ENCODE data around the gene ARHGAP44.

The ARHGAP44 gene

GRCh38 chr17:12985431-12986293 is 196.4 kb downstream of the ARHGAP44 start:
- Histone ChIP-seq H3K36me3 (ENCODE audit: insufficient read depth, low read length) (peaks cover 7% of the 10 kb centered on the region; the same call in 1 of the 2 replicates), H3K27ac (ENCODE audit: low read length) (no peak overlapping the region), H3K27me3 (ENCODE audit: insufficient read depth, low read length, poor library complexity) (no peaks in the 10 kb centered on the region), H3K9me3 (ENCODE audit: insufficient read depth, low read length, severe bottlenecking) (no peaks in the 10 kb centered on the region), H4K20me1 (ENCODE audit: insufficient read depth, low read length) (peaks cover 6% of the 10 kb centered on the region), H3K4me3 (ENCODE audit: low read depth in 1 of 2, low read length in 2 of 2) (no peak overlapping the region), H3K4me2 (ENCODE audit: insufficient read depth, low read length) (no peak overlapping the region), H3K4me1 (ENCODE audit: insufficient read depth, low read length) (no peaks in the 10 kb centered on the region), H2AFZ (ENCODE audit: low read depth, low read length) (no peak overlapping the region), H3K9ac (ENCODE audit: low read depth, low read length) (no peak overlapping the region), H3K79me2 (ENCODE audit: insufficient read depth, low read length) (no peaks in the 10 kb centered on the region)
- no peak for DNase-seq
- ATAC-seq (ENCODE audit: insufficient read depth, low read depth) = no peak
- TF ChIP-seq EZH2 (IDR thresholded peaks at IDR 0.05; ENCODE audit: borderline replicate concordance, low read depth, low read length, severe bottlenecking) = no peak
- TF ChIP-seq CTCF (IDR thresholded peaks at IDR 0.05; ENCODE audit: borderline replicate concordance, extremely low read depth, low read length, poor library complexity, severe bottlenecking) = no peak

GRCh38 chr17:12987120-12987519 is 197.8 kb downstream of the ARHGAP44 start:
- Histone ChIP-seq H2AFZ (ENCODE audit: low read depth, low read length) (no peak overlapping the region), H3K27ac (ENCODE audit: low read length) (no peak overlapping the region), H3K4me1 (ENCODE audit: insufficient read depth, low read length) (no peaks in the 10 kb centered on the region), H3K36me3 (ENCODE audit: insufficient read depth, low read length) (peaks cover 20% of the 10 kb centered on the region), H3K4me3 (ENCODE audit: low read depth in 1 of 2, low read length in 2 of 2) (no peak overlapping the region), H3K4me2 (ENCODE audit: insufficient read depth, low read length) (no peak overlapping the region), H3K27me3 (ENCODE audit: insufficient read depth, low read length, poor library complexity) (no peaks in the 10 kb centered on the region), H3K9ac (ENCODE audit: low read depth, low read length) (no peak overlapping the region), H3K79me2 (ENCODE audit: insufficient read depth, low read length) (no peaks in the 10 kb centered on the region), H4K20me1 (ENCODE audit: insufficient read depth, low read length) (peaks cover 6% of the 10 kb centered on the region), H3K9me3 (ENCODE audit: insufficient read depth, low read length, severe bottlenecking) (no peaks in the 10 kb centered on the region)
- TF ChIP-seq EZH2 (IDR thresholded peaks at IDR 0.05; ENCODE audit: borderline replicate concordance, low read depth, low read length, severe bottlenecking) = no peak
- no peak for TF ChIP-seq CTCF (IDR thresholded peaks at IDR 0.05; ENCODE audit: borderline replicate concordance, extremely low read depth, low read length, poor library complexity, severe bottlenecking)
- ATAC-seq (ENCODE audit: insufficient read depth, low read depth) (no peak), DNase-seq (no peak)

- H3K27ac ChIP-seq (ENCODE audit: low read length) = no peak overlapping the region
- H3K27me3 ChIP-seq (ENCODE audit: insufficient read depth, low read length, poor library complexity) = no peaks in the 10 kb centered on the region
- H3K9ac ChIP-seq (ENCODE audit: low read depth, low read length) = no peak overlapping the region
- peaks cover 51% of the 10 kb centered on the region for H3K36me3 ChIP-seq (ENCODE audit: insufficient read depth, low read length)
- ATAC-seq (ENCODE audit: insufficient read depth, low read depth) (no peak; the same call in 2 of the 3 replicates), DNase-seq (no peak)
- H3K4me1 ChIP-seq (ENCODE audit: insufficient read depth, low read length) = no peaks in the 10 kb centered on the region
- no peaks in the 10 kb centered on the region for H3K79me2 ChIP-seq (ENCODE audit: insufficient read depth, low read length)
- H2AFZ ChIP-seq (ENCODE audit: low read depth, low read length) = no peak overlapping the region
- no peak overlapping the region for H3K4me3 ChIP-seq (ENCODE audit: low read depth in 1 of 2, low read length in 2 of 2)
- H3K9me3 ChIP-seq (ENCODE audit: insufficient read depth, low read length, severe bottlenecking) = no peaks in the 10 kb centered on the region
- no peak for TF ChIP-seq EZH2 (IDR thresholded peaks at IDR 0.05; ENCODE audit: borderline replicate concordance, low read depth, low read length, severe bottlenecking)
- no peak for TF ChIP-seq CTCF (IDR thresholded peaks at IDR 0.05; ENCODE audit: borderline replicate concordance, extremely low read depth, low read length, poor library complexity, severe bottlenecking)
- H4K20me1 ChIP-seq (ENCODE audit: insufficient read depth, low read length) = peaks cover 9% of the 10 kb centered on the region
- H3K4me2 ChIP-seq (ENCODE audit: insufficient read depth, low read length) = no peak overlapping the region
Observed at GRCh38 chr17:12990041-12990808, 200.9 kb downstream of the ARHGAP44 start.
